AG09309 (cell line): ENCODE results near the gene ZNF165.

Source experiments
- DNase-seq: peaks from one replicate; pipeline ENCODE4 v3.0.0-alpha.2; 2010; ENCODE audit warnings: low read depth
- H3K4me3 ChIP-seq: 2 replicates; pipeline ENCODE4 v1.5.1; 2011; ENCODE audit warnings: mild to moderate bottlenecking, low read depth, low read length, moderate library complexity; ENCODE audit not compliant: control insufficient read depth
- CTCF ChIP-seq: IDR thresholded peaks from 2 replicates; pipeline ENCODE4 v1.5.1; 2011; ENCODE audit warnings: mild to moderate bottlenecking, low read depth, low read length, inconsistent platforms; ENCODE audit not compliant: insufficient read depth, control insufficient read depth; ENCODE audit errors: missing control alignments

The ZNF165 gene

GRCh38 chr6:28104392-28105244, 24.2 kb downstream of the ZNF165 start:
- H3K4me3 ChIP-seq, result peak overlapping the region; percentile 71
- peak; percentile 68 for TF ChIP-seq CTCF
- peak; percentile 16 for DNase-seq

GRCh38 chr6:28105245-28105639, 24.9 kb downstream of the ZNF165 start:
- TF ChIP-seq CTCF, result no peak
- peak overlapping the region; percentile 71 for H3K4me3 ChIP-seq
- no peak for DNase-seq

- H3K4me3 ChIP-seq, result no peak overlapping the region
- no peak for DNase-seq
- no peak for TF ChIP-seq CTCF
These were observed 27.1 kb downstream of the ZNF165 start for GRCh38 chr6:28107506-28107905.

- H3K4me3 ChIP-seq, result no peak overlapping the region
- no peak for TF ChIP-seq CTCF
- DNase-seq, result no peak
These were observed 31.6 kb downstream of the ZNF165 start for GRCh38 chr6:28111964-28112363.

GRCh38 chr6:28115799-28116198, 35.4 kb downstream of the ZNF165 start:
- TF ChIP-seq CTCF, result no peak
- no peak for DNase-seq

GRCh38 chr6:28117386-28118050, 37.1 kb downstream of the ZNF165 start:
- no peak for DNase-seq
- TF ChIP-seq CTCF, result no peak
- H3K4me3 ChIP-seq, result no peak overlapping the region

More at GRCh38 chr6:28115799-28116198, 35.4 kb downstream of the ZNF165 start:
- H3K4me3 ChIP-seq, result no peak overlapping the region

- TF ChIP-seq CTCF, result no peak
- no peak overlapping the region for H3K4me3 ChIP-seq
- DNase-seq, result no peak
These were observed 37.8 kb downstream of the ZNF165 start for GRCh38 chr6:28118217-28118616.
